Gastrocnemius medialis (tissue), 4 donors: ENCODE measurements around the gene LRRC28.
"Not testable (repeated sequence)": the region's sequence is repeated elsewhere in the genome, so short reads cannot be mapped to it uniquely, and the experiment has no call there.

Experiments
- CTCF ChIP-seq, 5 experiments: fragments of 450-650 bp in 3 of 5; fragments of 200-600 bp in 2 of 5; sonication (generic) in 2 of 5; IDR thresholded peaks in 4 of 5; conservative IDR thresholded peaks in 1 of 5; 1 replicate in 4 of 5; 2 replicates in 1 of 5; pipeline ENCODE4 v1.5.1; 2016 to 2019; ENCODE audit warnings: antibody characterized with exemption in 5 of 5, mild to moderate bottlenecking in 3 of 5, moderate library complexity in 3 of 5
- POLR2A ChIP-seq, 2 donors: fragments of 450-650 bp; IDR thresholded peaks; one replicate each; pipeline ENCODE4 v1.6.1; 2017; ENCODE audit warnings: antibody characterized with exemption in 2 of 2, mild to moderate bottlenecking in 2 of 2, moderate library complexity in 2 of 2

GRCh38 chr15:99234160-99234559 is 17.1 kb upstream of the LRRC28 start:
- not testable (repeated sequence) for TF ChIP-seq CTCF (IDR thresholded peaks at IDR 0.05 in 4 of 5, conservative IDR thresholded peaks at IDR 0.05 in 1 of 5); POLR2A (IDR thresholded peaks at IDR 0.05)
